ENCODE measurements around the gene GNGT2.

GNGT2 gene

DNA sequence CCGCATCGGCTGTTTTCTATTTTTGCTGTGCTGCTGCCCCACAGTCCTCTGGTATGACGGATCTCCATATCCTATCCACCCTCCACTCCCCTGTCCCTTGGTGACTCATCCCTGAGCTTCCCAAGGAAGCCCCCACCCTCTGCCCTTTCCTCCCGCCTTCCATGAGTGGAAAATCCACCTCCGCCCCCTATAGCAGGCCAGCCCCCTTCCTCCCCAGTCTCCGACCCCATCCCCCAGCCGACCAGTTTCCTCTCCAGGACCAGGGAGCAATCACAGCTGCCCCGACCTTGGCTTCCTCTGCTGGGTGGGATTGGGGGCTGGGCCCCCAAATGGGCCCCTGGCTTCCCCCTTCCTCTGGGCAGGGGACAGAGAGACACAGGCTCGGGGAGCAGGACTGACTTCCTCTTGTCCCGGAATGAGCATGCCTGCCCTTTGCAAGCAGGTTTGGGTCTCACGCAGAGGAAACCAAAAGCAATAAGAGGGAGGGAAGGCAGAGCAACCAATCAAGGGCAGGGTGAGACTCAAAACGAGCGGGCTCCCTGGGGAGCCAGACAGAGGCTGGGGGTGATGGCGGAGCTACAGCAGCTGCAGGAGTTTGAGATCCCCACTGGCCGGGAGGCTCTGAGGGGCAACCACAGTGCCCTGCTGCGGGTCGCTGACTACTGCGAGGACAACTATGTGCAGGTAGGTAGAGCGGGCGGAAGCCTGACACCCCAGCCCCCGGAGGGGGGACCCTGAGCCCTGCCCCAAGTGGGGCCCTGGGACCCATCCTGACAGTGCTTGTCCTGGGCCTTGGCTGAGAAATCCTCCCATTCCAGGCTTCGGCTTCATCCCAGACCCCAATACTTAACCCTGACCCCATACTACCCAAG, at the start of gene GNGT2, which contains the start of gene ABI3:
TSS of gene GNGT2 (minus strand) at position 417 of the 872 bp plus-strand sequence. CDS start 3,152 bp downstream, outside the sequence.
TSS of gene ABI3 (plus strand) at position 550 of the 872 bp plus-strand sequence. CDS start at position 568, 18 bp downstream.
- DNase-seq: no peak

- DNase-seq: no peak
These were observed 49.3 kb upstream of the GNGT2 start for GRCh38 chr17:49259663-49260010.

GRCh38 chr17:49258394-49258793, 48.0 kb upstream of the GNGT2 start:
- DNase-seq: no peak

GRCh38 chr17:49255125-49255524, 44.8 kb upstream of the GNGT2 start:
- no peak for DNase-seq

- DNase-seq: no peak
These were observed 43.7 kb upstream of the GNGT2 start for GRCh38 chr17:49254066-49254465.

DNA sequence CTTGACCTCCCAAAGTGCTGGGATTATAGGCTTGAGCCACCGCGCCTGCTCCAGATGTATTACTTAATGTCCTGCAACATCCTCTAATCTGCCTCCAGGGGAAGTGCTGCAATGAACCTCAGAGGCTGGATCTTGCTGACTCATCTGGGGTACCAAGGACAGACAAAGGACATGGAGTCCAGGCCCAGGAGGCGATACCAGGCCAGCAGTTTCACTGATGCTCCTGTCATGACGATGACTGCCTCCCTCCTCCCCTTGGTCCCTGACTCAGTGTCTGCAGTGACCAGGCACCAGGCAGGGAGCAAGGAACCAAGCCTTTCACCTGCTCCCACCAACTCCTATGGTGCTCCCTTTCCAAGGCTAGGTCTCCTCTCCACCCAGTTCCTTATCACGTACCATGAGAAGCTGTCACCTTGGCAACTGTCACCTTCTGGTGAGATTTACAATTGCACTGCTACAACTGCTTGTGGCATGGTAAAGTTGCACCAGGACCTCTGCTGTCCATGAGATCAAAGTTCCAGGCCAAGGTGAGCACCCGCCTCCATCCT, 41.8 kb upstream of the GNGT2 start:
- DNase-seq: no peak

DNA sequence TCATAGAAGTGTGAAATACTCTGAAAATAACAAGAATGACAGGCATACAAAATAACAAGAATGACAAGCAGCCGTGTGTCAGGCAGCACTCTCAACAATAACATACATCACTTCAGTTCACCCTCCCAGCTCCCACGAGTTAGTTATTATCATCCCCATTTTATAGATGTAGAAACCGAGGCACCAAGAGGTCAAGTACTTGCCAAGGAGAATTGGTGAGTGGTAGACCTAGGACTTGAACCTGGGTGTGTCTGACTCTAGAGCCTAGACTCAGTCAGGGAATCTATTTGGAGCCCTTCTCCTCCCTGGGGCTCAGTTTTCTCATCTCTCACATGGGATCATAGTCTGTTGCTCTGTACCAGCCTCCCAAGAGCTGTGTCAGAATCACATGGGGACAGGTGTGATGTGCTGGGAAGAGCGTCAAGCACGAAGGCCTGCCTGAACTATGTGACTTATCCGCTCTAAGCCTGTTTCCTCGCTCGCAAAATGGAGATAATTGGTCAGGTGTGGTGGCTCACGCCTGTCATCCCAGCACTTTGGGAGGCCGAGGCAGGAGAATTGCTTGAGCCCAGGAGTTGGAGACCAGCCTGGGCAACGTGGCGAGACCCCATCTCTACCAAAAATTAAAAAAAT, 39.6 kb upstream of the GNGT2 start:
- no peak for DNase-seq

- peak; percentile 20 for DNase-seq
These were observed 39.0 kb upstream of the GNGT2 start for GRCh38 chr17:49249292-49249794.

- no peak for DNase-seq
These were observed 37.6 kb upstream of the GNGT2 start for GRCh38 chr17:49247944-49248343.

DNA sequence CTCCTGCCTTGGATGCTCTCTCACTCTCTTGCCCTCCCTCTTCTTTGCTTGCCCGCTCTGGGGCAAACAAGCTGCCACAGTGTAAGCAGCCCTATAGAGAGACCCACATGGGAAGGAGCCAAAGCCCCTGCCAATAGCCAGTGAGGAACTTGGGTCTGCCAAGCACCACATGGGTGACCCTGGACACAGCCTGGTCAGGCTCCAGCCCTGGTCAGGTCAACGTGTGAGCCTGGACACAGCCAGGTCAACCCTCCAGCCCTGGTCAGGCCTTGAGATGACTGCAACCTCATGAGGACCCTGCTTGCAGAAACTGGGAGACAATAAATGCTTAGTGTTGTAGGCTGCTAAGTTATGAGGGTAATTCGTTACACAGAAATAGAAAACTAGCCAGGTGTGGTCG, 34.5 kb upstream of the GNGT2 start:
- DNase-seq: no peak

DNA sequence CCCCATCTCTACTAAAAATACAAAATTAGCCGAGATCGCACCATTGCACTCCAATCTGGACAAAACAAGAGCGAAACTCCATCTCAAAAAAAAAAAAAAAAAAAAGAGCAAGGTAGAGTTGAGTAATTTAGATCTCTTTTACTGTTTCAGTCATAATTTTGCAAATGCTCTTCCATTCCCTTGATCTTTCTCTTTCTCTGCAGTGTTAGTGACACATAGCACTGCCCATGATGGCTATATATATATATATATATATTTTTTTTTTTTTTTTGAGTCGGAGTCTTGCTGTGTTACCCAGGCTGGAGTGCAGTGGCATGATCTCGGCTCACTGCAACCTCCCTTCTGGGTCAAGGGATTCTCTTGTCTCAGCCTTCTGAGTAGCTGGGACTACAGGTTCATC, 32.4 kb upstream of the GNGT2 start:
- no peak for DNase-seq

- no peak for DNase-seq
These were observed 31.5 kb upstream of the GNGT2 start for GRCh38 chr17:49241692-49242397.

DNA sequence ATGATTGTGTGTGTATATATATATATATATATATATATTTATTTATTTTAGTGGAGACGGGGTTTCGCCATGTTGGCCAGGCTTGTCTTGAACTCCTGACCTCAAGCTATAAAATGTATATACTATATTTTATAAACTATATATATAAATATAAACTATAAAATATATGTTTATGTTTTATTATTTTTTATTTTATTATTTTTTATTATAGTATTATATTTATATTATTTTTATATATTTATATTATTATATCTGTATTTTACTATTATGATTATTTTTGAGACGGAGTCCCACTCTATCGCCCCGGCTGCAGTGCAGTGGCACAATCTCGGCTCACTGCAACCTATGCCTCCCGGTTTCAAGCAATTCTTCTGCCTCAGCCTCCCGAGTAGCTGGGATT, 30.7 kb upstream of the GNGT2 start:
- no peak for DNase-seq

DNA sequence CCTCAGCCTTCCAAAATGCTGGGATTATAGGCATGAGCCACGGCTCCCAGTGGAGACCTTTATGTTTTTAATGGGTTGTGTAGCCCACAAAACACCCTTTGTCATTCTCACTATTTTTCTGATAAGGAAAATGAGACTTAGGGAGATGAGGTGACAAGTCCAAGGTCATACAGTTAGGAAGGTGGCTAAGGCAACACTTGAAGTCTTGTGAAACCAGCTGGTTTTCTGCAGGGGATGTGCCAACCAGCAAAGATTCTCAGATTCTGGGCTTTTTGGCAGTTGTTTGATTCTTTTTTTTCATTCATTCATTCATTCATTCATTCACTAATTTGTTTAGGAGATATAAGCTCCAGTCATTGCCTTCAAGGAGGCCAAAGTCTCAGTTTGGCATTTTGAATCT, 30.2 kb upstream of the GNGT2 start:
- no peak for DNase-seq

GRCh38 chr17:49239963-49240362, 29.6 kb upstream of the GNGT2 start:
- DNase-seq: no peak

- no peak for DNase-seq
These were observed 25.5 kb upstream of the GNGT2 start for GRCh38 chr17:49235896-49236295.

DNA sequence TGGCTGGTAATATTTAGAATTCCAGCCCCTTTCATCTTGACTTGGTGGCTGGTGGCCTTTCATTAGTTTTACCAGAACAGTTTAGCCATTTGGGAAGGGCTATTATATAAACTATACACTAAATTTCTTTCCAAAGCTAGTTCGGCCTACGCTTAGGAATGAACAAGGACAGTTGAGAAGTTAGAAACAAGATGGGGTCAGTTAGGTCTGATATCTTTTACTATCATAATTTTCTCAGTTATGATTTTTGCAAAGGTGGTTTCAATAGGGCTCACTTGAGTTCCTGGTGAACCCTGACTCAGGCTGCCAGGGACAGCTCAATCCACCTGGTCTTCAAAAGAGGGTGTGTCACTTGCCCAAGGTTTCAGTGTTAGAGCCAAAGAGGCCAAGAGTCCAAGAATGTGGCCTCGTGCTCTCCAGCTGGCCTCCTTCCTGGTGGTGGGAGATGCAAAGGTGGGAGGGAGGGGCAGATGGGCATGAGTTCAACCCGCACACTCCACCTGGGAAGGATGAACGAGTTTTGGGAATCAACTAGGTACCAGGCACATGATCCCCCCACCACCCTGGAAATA, 24.2 kb upstream of the GNGT2 start:
- DNase-seq: no peak

- DNase-seq: no peak
These were observed 21.2 kb upstream of the GNGT2 start for GRCh38 chr17:49231563-49231894.

DNA sequence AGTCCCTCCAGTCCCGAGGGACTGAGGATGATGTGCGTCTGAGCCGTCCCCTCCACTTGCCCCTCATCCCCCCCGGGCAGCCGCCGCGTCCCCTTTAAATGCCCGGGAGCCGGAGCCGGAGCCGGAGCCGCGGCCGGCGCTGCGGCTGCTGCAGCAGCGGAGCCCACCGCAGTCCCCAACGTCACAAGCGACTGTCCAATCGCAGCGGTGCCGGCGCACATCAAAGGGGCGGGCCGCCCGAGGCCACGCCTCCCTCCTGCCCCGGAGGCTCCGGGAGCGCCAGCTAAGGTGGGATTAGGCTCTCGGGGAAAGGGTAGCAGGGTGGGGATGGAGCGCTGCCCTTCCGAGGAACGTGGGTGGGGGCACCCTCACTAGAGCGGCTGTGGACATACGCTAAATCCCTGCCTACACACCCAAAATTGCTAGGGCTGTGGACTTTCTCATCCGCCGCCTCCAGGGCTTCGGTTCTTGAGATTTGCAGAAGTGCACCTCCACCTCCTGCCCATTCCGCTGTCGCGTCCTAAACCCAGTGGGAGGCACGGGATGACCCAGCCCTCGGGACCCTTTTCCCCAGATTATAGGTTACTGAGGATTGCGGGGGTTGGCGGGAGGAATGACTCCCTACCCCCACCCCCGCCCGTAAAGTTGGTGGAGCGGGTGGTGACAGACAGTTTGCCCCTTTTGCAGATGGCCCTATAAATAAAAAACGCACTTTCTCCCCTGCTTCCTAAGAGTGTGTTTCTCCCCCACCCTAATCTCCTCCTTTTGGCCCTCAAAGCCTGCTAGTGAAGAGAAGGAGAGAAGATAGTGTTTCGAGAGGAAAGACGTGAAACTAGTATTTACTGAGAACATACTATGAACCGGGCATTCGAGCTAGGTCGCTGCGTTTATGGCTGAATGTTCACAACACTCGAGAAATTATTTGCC, 20.5 kb upstream of the GNGT2 start, which contains the start of gene PHOSPHO1:
TSS of gene PHOSPHO1 (minus strand) at position 152 of the 927 bp plus-strand sequence. CDS start 4,096 bp downstream, outside the sequence.
- peak; percentile 80 for DNase-seq

- DNase-seq: no peak
These were observed 19.6 kb upstream of the GNGT2 start for GRCh38 chr17:49229805-49230600.

All from NCI-H2171 treated with DMSO at 0.1 percent for 48 hours (cell line).